IPS DF 4.7 (cell line): ENCODE measurements around the gene CD164L2.

Source experiments
- DNase-seq: peaks from one replicate; pipeline ENCODE4 v3.0.0-alpha.2; 2013; ENCODE audit warnings: low spot score; ENCODE audit errors: extremely low read depth

CD164L2 gene

GRCh38 chr1:27363766-27364695 lies 19.1 kb downstream of the CD164L2 start:
- DNase-seq: no peak

DNA sequence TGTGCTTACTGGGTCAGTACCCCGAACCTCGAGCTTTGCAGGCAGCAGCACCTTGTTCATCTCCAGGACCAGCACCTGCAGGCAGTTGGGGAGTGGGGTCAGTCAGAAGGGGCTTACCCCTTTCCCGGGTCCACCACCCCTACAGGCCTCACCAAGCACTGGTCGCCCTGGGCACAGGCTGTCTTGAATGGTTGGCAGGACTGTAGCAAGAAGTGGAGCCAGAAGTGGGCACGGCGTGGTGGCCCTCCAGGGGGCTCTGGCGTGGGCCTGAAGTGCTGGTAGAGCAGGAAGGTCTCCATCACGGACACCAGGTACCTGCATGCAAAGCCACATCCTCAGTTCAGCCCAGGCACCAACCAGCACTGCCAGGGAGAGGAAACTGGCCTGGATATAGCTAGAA lies 21.6 kb downstream of the CD164L2 start:
- DNase-seq: no peak

GRCh38 chr1:27361044-27361402 lies 22.1 kb downstream of the CD164L2 start:
- DNase-seq: no peak

- DNase-seq: no peak
Observed at GRCh38 chr1:27360159-27361043, 22.7 kb downstream of the CD164L2 start.

- DNase-seq: no peak
Observed at GRCh38 chr1:27359822-27360158, 23.3 kb downstream of the CD164L2 start.

GRCh38 chr1:27358928-27359313 lies 24.2 kb downstream of the CD164L2 start:
- DNase-seq: no peak

DNA sequence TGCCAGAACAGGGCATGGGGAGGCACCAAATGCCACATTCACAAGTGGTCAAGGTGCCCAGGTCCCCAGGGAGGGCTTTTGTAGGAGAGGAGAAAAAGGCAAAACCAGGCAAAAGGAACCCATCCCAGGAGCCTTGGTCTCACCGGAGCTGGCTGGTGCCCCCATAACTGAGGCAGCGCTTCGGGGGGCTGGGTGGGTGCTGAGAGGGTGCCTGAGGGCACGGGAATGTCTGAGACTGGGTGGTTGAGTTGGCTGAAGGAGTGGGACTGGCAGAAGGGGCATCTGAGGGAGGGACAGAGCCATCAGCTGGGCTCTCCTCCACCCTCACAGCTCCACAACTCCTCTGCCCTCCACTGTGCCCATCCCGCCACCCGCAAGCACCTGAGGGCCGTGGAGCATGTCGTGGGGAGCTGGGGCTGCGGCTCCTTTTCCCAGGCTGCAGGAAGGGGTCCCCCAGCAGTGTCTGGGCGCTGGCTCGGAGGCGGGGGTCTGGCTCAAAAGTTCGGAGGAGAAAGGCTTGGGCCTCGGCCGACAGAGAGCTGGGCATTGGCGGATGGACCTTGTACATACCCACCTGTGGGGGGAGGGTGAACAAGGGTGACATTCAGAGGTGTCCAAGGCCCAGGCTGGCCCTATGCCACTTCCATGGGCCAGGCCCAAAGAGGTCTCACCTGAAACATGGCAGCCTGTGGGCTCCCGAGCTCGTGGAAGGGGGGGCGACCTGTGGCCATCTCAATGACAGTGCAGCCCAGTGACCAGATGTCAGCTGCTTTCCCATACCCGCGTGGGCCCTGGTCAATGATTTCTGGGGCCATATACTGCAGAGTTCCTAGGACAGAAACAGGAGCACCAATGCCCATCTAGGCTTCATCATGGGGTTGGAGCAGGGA lies 24.9 kb downstream of the CD164L2 start:
- no peak for DNase-seq

DNA sequence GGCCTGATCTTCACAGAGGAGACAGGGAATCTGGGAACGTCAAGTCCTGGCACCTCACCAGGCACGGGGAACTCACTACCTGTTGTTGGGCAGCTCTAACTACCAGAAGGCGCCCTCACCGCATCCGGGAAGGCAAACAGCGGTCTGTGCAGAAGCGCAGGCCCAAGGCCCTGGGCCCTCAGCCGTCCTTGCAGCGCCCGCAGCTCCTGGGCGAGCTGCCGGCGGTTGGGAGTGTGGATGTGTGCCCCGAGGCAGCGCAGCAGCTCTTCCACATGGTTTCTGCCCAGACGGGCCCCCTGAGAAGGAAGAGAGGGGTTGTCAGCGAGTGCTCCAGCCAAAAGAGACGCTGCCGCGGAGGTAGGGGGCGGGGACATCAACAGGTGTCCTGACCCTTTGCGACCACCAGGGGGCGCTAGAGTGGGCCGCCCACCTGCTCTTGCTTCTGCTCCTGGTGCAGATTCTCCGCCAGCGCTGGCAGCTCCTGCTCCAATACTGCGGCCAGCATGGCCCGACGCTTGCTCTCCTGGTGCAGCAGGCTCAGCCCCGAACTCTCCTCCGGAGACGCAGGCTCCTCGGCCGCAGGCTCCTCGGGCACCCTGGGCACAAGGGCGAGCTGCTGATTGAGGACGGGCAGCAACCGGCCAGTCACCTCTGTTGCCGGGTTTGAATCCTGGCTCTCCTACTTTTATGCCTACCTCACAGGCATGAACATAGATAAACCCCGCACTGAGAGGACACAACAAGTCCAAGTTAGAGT lies 25.7 kb downstream of the CD164L2 start:
- no peak for DNase-seq

DNA sequence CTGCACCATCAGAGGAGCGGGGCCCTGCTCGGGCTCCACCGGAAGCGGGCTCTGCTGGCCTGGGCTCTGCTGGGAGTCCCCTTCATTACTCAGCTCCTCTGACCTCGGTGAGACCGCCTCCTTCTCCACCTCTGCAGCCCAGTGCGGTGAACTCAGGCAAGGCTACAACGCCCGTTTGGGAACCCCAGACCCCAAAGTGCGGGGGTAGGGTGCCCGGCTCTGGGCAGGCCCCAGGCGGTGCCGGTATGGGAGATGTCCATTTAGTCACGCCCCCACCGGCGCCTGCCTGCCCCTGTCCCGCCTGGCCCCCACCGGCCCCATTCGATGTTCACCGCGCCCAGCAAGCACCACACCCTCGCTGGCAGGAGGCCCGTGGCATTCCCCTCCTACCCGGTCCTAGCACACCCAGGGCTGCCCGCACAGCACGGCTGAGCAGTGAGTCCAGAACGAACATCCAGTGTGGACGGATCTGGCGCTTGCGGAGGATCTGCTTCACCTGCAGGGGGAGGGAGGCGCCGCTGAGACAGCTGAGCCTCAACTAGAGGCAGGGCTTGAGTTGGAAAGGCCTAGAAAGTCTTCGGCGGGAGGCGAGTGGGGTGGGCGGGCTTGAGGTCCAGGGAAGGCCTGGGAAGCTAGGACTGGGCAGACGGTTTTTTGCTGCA lies 26.4 kb downstream of the CD164L2 start:
- DNase-seq: no peak

DNA sequence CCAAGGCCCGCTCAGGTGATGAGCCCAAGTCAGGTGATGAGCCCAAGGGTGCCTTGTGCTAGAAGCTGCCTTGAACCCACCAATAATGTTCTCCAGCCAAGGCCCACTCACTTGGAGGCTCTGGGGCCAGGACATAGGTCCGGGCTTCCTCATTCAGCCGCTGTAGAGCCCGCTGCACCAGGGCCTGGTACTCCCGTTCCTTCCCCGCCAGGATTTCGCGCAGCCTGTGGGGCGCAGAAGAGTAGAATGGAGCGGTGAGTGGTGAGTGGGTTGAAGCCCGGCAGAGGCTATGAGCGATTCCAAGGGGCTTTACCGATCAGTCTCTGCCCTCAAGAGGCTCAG lies 26.9 kb downstream of the CD164L2 start:
- no peak for DNase-seq

DNA sequence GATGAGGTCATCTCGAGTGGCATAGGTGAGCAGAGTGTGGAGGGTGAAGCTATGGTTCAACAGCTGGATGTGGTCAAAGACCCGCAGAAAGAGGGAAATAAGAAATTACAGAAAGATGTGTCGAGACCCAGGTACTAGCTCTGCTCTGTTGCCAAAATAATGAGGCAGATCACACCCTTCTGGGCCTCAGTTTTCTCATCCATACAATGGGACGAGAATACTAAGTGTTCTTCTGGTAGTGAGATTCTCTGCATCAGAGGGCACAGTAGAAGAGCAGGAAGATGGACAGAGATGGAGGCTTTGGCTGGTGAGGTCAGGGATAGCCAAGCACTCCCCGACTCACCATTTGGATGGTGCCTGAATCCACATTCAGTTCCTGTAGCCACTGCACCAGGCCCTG lies 27.4 kb downstream of the CD164L2 start:
- DNase-seq: no peak

GRCh38 chr1:27353629-27354028 lies 29.5 kb downstream of the CD164L2 start:
- no peak for DNase-seq

- no peak for DNase-seq
Observed at GRCh38 chr1:27353166-27353565, 30.0 kb downstream of the CD164L2 start.

DNA sequence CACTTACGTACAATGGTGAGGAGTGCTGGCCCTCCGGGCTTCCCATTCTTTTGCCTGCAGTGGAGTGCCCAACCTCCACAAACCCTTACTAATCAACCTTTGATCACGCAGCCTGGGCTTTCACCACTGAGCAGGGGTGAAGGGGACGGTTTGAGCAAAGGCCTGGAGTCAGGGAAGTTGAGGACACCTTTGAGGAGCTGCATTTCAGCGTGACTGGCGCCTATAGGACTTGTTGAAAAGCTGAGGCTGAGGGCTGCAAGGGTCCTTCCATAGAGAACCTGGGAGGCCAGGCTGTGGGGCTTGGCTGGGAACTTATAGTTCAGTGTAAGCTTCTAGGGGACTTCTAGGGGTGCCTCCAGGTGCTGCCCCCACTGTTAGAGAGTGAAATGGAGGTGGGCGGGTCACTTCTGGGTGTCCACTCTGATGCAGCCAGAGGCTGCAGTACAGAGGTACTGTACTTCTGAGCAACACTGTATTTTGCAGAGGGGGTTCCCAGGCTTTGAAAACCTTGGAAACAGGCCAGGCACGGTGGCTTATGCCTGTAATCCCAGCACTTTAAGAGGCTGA lies 31.5 kb downstream of the CD164L2 start:
- DNase-seq: no peak

DNA sequence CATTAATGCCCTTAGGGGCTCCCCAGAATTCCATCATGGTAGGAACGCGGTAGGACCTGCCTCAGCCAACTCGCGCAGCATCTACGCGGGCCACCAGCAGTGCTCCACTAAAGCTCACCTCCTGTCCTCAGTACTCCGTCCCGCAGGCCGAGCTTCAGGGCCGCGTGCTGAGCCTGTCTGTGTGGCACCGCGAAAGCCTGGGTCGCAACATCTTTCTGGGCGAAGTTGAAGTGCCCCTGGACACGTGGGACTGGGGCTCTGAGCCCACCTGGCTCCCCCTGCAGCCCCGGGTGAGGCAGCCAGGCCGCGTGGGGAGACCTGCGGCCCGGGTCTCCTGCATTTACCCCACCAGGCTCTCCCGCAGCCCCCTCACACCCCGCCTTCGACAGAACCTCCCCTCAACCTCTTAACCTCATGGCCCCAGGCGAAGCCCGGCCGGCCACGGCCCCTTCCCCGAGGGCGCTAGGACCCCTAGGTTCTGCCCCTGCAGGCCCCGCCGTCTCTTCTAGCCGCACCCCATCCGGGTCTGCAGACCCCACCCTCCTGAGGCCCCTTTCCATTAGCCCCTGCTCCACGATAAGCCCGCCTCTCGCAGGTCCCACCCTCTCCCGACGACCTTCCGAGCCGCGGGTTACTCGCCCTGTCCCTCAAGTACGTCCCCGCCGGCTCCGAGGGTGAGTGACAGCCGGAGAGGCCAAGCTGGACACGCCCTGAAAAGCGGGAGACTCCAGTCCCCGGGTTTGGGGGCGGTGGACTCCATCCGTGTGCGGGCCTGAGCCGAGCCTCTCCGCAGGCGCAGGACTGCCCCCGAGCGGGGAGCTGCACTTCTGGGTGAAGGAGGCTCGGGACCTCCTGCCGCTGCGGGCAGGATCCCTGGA lies 32.2 kb downstream of the CD164L2 start:
- no peak for DNase-seq

DNA sequence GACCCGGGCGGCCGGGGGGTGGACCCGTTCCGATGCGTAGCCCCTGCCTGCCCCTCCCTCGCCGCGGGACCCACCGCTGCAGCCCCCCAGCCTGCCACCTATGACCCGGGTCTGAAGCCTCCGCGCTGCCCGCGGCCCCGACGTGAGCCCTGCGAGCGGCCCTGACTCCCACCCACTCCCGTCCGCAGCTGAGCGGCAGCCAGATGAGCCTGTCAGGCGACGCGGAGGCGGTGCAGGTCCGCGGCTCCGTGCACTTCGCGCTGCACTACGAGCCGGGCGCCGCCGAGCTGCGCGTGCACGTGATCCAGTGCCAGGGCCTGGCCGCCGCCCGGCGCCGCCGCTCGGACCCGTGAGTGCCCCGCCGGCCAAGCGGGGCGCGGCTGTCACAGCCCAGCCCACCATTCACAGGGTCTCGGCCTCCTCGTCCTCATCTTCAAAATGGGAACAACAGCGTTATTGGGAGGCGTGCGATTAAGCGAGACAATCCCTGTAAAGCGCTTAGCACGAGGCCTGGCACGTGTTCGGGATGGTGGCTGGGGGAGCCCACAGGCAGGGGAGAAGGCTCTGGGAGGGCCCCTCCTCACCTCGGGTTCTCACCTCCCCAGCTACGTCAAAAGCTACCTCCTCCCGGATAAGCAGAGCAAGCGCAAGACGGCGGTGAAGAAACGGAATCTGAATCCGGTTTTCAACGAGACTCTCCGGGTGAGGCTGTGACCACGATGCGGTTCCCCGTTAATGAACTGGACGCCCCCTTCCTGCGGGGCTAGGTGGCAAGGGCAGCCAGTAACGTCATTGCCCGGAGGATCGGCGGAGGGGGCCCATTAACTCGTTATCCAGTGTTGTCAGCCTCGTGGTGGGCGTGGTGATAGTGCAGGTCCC lies 33.1 kb downstream of the CD164L2 start:
- DNase-seq: no peak

- no peak for DNase-seq
Observed at GRCh38 chr1:27348861-27349783, 34.0 kb downstream of the CD164L2 start.
